Trophoblast cell (in vitro differentiated cells and primary cell): Measurements from ENCODE around the gene C20orf173.

Source experiments
- DNase-seq, 2 donors: peaks; one replicate each; pipeline ENCODE4 v3.0.0-alpha.2; 2016
- H2AFZ ChIP-seq: 2 replicates; pipeline ENCODE4 v1.6.1; 2013; ENCODE audit warnings: low read length, moderate library complexity, mild to moderate bottlenecking; ENCODE audit not compliant: insufficient read depth, poor library complexity
- H2AK5ac ChIP-seq: 2 replicates; pipeline ENCODE4 v1.6.1; 2013; ENCODE audit warnings: mild to moderate bottlenecking, low read length
- H2BK120ac ChIP-seq: 2 replicates; pipeline ENCODE4 v1.6.1; 2013; ENCODE audit warnings: low read length, mild to moderate bottlenecking, moderate library complexity; ENCODE audit not compliant: insufficient read depth, poor library complexity
- H2BK12ac ChIP-seq: 2 replicates; pipeline ENCODE4 v1.6.1; 2013; ENCODE audit warnings: mild to moderate bottlenecking, low read length, moderate library complexity
- H2BK5ac ChIP-seq: 2 replicates; pipeline ENCODE4 v1.6.1; 2013; ENCODE audit warnings: low read length, low read depth, moderate library complexity, mild to moderate bottlenecking; ENCODE audit not compliant: poor library complexity
- H3K14ac ChIP-seq: 2 replicates; pipeline ENCODE4 v1.6.1; 2013; ENCODE audit warnings: mild to moderate bottlenecking, low read length
- H3K18ac ChIP-seq: 2 replicates; pipeline ENCODE4 v1.6.1; 2013; ENCODE audit warnings: mild to moderate bottlenecking, low read length
- H3K23ac ChIP-seq: 2 replicates; pipeline ENCODE4 v1.6.1; 2013; ENCODE audit warnings: low read length
- H3K27ac ChIP-seq: 2 replicates; pipeline ENCODE4 v1.5.1; 2013; ENCODE audit warnings: low read depth, mild to moderate bottlenecking, inconsistent platforms, low read length, moderate library complexity
- H3K27me3 ChIP-seq: 2 replicates; pipeline ENCODE4 v1.6.1; 2013; ENCODE audit warnings: inconsistent platforms, mild to moderate bottlenecking, low read length, moderate library complexity; ENCODE audit not compliant: insufficient read depth
- H3K36me3 ChIP-seq, 2 experiments: 1 replicate in 1 of 2; 2 replicates in 1 of 2; pipeline ENCODE4 v1.6.1; 2013; ENCODE audit warnings: low read length in 2 of 2, mild to moderate bottlenecking in 2 of 2, moderate library complexity in 1 of 2; ENCODE audit not compliant: insufficient read depth in 2 of 2, control insufficient read depth in 1 of 2
- H3K4ac ChIP-seq: 2 replicates; pipeline ENCODE4 v1.6.1; 2013; ENCODE audit warnings: low read depth, mild to moderate bottlenecking, low read length, moderate library complexity
- H3K4me1 ChIP-seq, 2 experiments: 1 replicate in 1 of 2; 2 replicates in 1 of 2; pipeline ENCODE4 v1.6.1; 2013; ENCODE audit warnings: low read length in 2 of 2, mild to moderate bottlenecking in 2 of 2, moderate library complexity in 1 of 2; ENCODE audit not compliant: insufficient read depth in 2 of 2, control insufficient read depth in 1 of 2
- H3K4me2 ChIP-seq: 2 replicates; pipeline ENCODE4 v1.6.1; 2013; ENCODE audit warnings: inconsistent platforms, mild to moderate bottlenecking, low read length, moderate library complexity
- H3K4me3 ChIP-seq: 2 replicates; pipeline ENCODE4 v1.5.1; 2013; ENCODE audit warnings: mild to moderate bottlenecking, low read depth, low read length, inconsistent platforms
- H3K79me1 ChIP-seq: one replicate; pipeline ENCODE4 v1.6.1; 2013; ENCODE audit warnings: low read length
- H3K79me2 ChIP-seq: 2 replicates; pipeline ENCODE4 v1.6.1; 2013; ENCODE audit warnings: low read length, mild to moderate bottlenecking; ENCODE audit not compliant: control insufficient read depth, insufficient read depth, poor library complexity
- H3K9ac ChIP-seq: 2 replicates; pipeline ENCODE4 v1.6.1; 2013; ENCODE audit warnings: mild to moderate bottlenecking, low read length
- H3K9me3 ChIP-seq: 2 replicates; pipeline ENCODE4 v1.6.1; 2013; ENCODE audit warnings: low read depth, mild to moderate bottlenecking, control low read depth, inconsistent platforms, low read length; ENCODE audit not compliant: insufficient read depth
- H4K12ac ChIP-seq: 2 replicates; pipeline ENCODE4 v1.6.1; 2013; ENCODE audit warnings: low read depth, mild to moderate bottlenecking, low read length, moderate library complexity
- H4K8ac ChIP-seq: 2 replicates; pipeline ENCODE4 v1.6.1; 2013; ENCODE audit warnings: low read depth, mild to moderate bottlenecking, low read length, moderate library complexity
- H4K91ac ChIP-seq: one replicate; pipeline ENCODE4 v1.6.1; 2013; ENCODE audit warnings: low read depth, mild to moderate bottlenecking, low read length, moderate library complexity
- WGBS: extraction: QIAGEN DNeasy Blood & Tissue Kit; methylation state at CpG from one replicate; pipeline ENCODE4 v1.1.7; 2013; ENCODE audit warnings: missing lambda C conversion rate; ENCODE audit not compliant: insufficient read length, insufficient coverage; ENCODE audit errors: extremely low coverage; 5-methylcytosine and 5-hydroxymethylcytosine counted together

C20orf173 gene

GRCh38 chr20:35504751-35505150 is 24.7 kb downstream of the C20orf173 start:
- DNase-seq = no peak
- no peaks in the 10 kb centered on the region for H3K79me2 ChIP-seq
- no peak overlapping the region for H2AK5ac ChIP-seq
- no peaks in the 10 kb centered on the region for H3K4me1 ChIP-seq
- H3K79me1 ChIP-seq = no peaks in the 10 kb centered on the region
- H4K8ac ChIP-seq = no peak overlapping the region
- no peak overlapping the region for H3K14ac ChIP-seq
- H3K27ac ChIP-seq = no peak overlapping the region
- no CpG with 5 or more reads among the region's 5 CpGs for WGBS
- H4K12ac ChIP-seq = no peak overlapping the region
- no peak overlapping the region for H3K23ac ChIP-seq
- no peak overlapping the region for H2AFZ ChIP-seq
- no peak overlapping the region for H2BK5ac ChIP-seq
- no peak overlapping the region for H3K4me3 ChIP-seq
- H3K9me3 ChIP-seq = no peaks in the 10 kb centered on the region
- H3K4ac ChIP-seq = no peak overlapping the region
- no peak overlapping the region for H4K91ac ChIP-seq
- H2BK12ac ChIP-seq = no peak overlapping the region
- H3K4me2 ChIP-seq = no peak overlapping the region
- H3K27me3 ChIP-seq = no peaks in the 10 kb centered on the region
- H3K36me3 ChIP-seq = peaks cover 60 to 63% of the 10 kb centered on the region in 2 experiments
- no peak overlapping the region for H2BK120ac ChIP-seq
- H3K9ac ChIP-seq = no peak overlapping the region
- no peak overlapping the region for H3K18ac ChIP-seq

GRCh38 chr20:35503841-35504561 is 25.5 kb downstream of the C20orf173 start:
- no CpG with 5 or more reads among the region's 16 CpGs for WGBS
- H2AFZ ChIP-seq = no peak overlapping the region
- no peak overlapping the region for H2BK5ac ChIP-seq
- peaks cover 54 to 63% of the 10 kb centered on the region in 2 experiments for H3K36me3 ChIP-seq
- H3K27me3 ChIP-seq = no peaks in the 10 kb centered on the region
- no peaks in the 10 kb centered on the region for H3K79me2 ChIP-seq
- H3K27ac ChIP-seq = no peak overlapping the region
- no peak overlapping the region for H3K23ac ChIP-seq
- no peak overlapping the region for H2AK5ac ChIP-seq
- H3K9me3 ChIP-seq = no peaks in the 10 kb centered on the region
- no peak overlapping the region for H2BK120ac ChIP-seq
- H3K14ac ChIP-seq = no peak overlapping the region
- no peak for DNase-seq
- no peak overlapping the region for H4K12ac ChIP-seq
- H3K4ac ChIP-seq = no peak overlapping the region
- no peaks in the 10 kb centered on the region for H3K79me1 ChIP-seq
- no peak overlapping the region for H3K9ac ChIP-seq
- no peak overlapping the region for H2BK12ac ChIP-seq
- H3K4me1 ChIP-seq = no peaks in the 10 kb centered on the region
- no peak overlapping the region for H4K91ac ChIP-seq
- H3K4me2 ChIP-seq = no peak overlapping the region
- H3K18ac ChIP-seq = no peak overlapping the region
- H4K8ac ChIP-seq = no peak overlapping the region
- H3K4me3 ChIP-seq = no peak overlapping the region

GRCh38 chr20:35503281-35503680 is 26.2 kb downstream of the C20orf173 start:
- H4K12ac ChIP-seq = no peak overlapping the region
- H3K23ac ChIP-seq = no peak overlapping the region
- no peak overlapping the region for H2BK12ac ChIP-seq
- no peak overlapping the region for H4K8ac ChIP-seq
- H2AFZ ChIP-seq = no peak overlapping the region
- no peak overlapping the region for H2BK120ac ChIP-seq
- DNase-seq = no peak
- no peak overlapping the region for H4K91ac ChIP-seq
- H3K9me3 ChIP-seq = no peaks in the 10 kb centered on the region
- no peaks in the 10 kb centered on the region for H3K79me1 ChIP-seq
- no peak overlapping the region for H3K4ac ChIP-seq
- H3K4me2 ChIP-seq = no peak overlapping the region
- H3K79me2 ChIP-seq = no peaks in the 10 kb centered on the region
- no peaks in the 10 kb centered on the region for H3K4me1 ChIP-seq
- H2AK5ac ChIP-seq = no peak overlapping the region
- WGBS = no CpG with 5 or more reads among the region's 10 CpGs
- no peak overlapping the region for H3K18ac ChIP-seq
- no peak overlapping the region for H3K14ac ChIP-seq
- H2BK5ac ChIP-seq = no peak overlapping the region
- no peak overlapping the region for H3K27ac ChIP-seq
- no peak overlapping the region for H3K9ac ChIP-seq
- H3K36me3 ChIP-seq = peaks cover 51 to 63% of the 10 kb centered on the region in 2 experiments
- no peaks in the 10 kb centered on the region for H3K27me3 ChIP-seq
- no peak overlapping the region for H3K4me3 ChIP-seq

- Histone ChIP-seq H3K9me3 (no peaks in the 10 kb centered on the region), H3K4me3 (no peak overlapping the region), H3K27me3 (no peaks in the 10 kb centered on the region), H2BK120ac (no peak overlapping the region), H3K9ac (no peak overlapping the region), H3K79me2 (no peaks in the 10 kb centered on the region), H2BK12ac (no peak overlapping the region), H3K79me1 (no peaks in the 10 kb centered on the region), H3K14ac (no peak overlapping the region), H2AK5ac (no peak overlapping the region), H3K23ac (no peak overlapping the region), H3K18ac (no peak overlapping the region), H3K4me1 (no peaks in the 10 kb centered on the region), H2BK5ac (no peak overlapping the region), H3K36me3 (peaks cover 51 to 65% of the 10 kb centered on the region in 2 experiments), H4K8ac (no peak overlapping the region), H4K91ac (no peak overlapping the region), H3K4me2 (no peak overlapping the region), H3K27ac (no peak overlapping the region), H3K4ac (no peak overlapping the region), H2AFZ (no peak overlapping the region), H4K12ac (no peak overlapping the region)
- WGBS = no CpG with 5 or more reads among the region's 8 CpGs
- no peak for DNase-seq
Measured at GRCh38 chr20:35502352-35502751, 27.1 kb downstream of the C20orf173 start.
